ENCODE results near the gene IRAG1.
"Not testable (repeated sequence)": the region's sequence is repeated elsewhere in the genome, so short reads cannot be mapped to it uniquely, and the experiment has no call there.

IRAG1 gene

GRCh38 chr11:10701982-10702381 lies 8.4 kb upstream of the IRAG1 start:
- DNase-seq (ENCODE audit: low read depth in 3 of 3), result no peak

DNA sequence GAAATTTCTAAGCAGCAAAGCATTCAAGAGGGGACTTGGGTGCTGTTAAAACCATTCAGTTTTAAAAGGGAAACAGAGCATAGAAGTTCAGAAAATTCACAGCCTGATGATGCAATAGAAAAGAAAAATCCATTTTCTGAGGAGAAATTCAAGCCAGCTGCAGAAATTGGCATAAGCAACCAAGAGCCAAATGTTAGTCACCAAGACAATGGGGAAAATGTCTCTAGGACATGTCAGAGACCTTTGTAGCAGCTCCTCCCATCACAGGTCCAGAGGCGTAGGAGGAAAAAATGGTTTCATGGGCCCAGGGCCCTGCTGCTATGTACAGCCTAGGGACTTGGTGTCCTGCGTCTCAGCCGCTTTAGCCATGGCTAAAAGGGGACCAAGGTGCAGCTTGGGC lies 5.5 kb upstream of the IRAG1 start:
- DNase-seq (ENCODE audit: low read depth in 3 of 3), result no peak

GRCh38 chr11:10697323-10697620 lies 3.7 kb upstream of the IRAG1 start:
- DNase-seq (ENCODE audit: low read depth in 3 of 3), result no peak

DNA sequence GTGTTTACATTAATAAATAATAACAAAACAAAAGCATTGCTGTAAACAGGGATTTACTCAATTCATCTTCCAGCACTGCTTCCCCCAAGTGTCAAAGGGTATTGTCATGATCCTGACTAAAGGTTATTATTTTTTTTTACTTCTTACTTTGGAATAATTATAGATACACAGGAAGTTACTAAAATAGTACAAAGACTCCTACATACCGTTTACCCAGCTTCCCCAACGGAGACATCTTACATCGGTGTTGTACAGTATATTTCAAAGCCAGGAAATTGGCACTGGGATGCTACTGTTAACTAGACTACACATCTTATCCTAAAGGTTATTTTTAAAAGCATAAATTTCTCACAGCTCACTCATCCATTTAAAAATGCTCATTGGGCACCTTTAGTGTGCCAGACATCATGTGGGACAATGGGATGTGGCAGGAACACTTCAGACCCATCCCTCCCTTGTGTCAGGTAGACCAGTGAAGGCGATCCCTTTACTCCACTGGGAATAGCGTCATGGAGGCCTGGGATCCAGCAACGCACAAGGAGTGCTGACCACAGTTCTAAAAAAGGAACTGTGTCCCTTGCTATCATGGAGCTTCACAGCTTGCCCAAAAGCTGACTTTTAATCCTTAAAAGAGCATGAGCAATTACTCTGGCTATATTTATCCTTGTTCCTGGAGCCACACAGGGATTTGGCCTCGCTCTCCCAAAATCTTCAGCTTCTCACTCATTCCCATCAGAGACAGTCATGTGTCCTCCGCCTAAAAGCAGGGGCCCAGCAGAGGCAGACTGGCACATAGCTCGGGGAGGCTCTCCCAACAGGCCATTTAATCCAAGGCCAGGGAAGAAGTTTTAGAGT lies 3.1 kb upstream of the IRAG1 start:
- DNase-seq (ENCODE audit: low read depth in 3 of 3), result no peak

- no peak for DNase-seq (ENCODE audit: low read depth in 3 of 3)
These were observed 2.3 kb upstream of the IRAG1 start for GRCh38 chr11:10695833-10696232.

- no peak for DNase-seq (ENCODE audit: low read depth in 3 of 3)
These were observed 1.1 kb upstream of the IRAG1 start for GRCh38 chr11:10694486-10695239.

GRCh38 chr11:10692531-10693115 lies 932 bp downstream of the IRAG1 start:
- no peak for DNase-seq (ENCODE audit: low read depth in 3 of 3)

GRCh38 chr11:10688401-10688800 lies 5.2 kb downstream of the IRAG1 start:
- DNase-seq (ENCODE audit: low read depth in 3 of 3), result no peak

DNA sequence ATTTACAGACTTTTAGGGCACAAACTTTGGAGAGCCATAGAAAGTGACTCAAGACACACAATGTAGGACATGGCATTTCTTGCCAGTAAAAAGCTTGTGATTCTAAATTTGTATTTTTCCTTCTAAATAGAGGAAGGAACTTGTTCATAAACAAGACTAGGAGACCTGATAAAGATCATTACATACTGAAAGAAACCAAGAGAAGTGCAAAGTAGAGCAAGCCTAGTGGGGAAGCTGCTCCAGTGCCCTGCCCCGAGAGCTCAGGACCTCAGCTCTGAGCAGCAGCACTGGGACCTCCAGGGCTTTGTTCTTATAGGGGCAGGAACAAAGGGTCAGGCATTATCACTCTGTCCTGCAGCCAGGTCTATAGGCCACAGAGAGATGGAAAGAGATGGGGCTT lies 7.2 kb downstream of the IRAG1 start:
- no peak for DNase-seq (ENCODE audit: low read depth in 3 of 3)

DNA sequence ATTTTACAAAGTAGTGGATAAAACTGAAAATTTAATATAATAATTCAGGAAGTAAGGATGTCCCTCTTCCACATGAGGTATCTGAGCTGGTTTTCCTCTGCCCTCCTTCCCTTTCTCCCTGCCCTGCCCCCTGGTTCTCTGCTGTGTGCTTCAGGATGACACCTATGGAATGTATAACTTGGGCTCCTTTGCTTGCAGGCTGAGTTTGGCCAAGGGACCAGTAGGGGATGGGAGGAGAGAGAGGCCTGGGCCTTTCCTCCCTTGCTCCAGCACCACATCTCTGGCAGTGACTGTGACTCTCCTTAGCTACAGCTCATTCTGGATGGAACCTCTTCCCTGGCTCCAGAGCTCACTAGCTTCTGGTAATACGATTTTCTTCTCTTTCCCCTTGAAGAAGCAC lies 10.1 kb downstream of the IRAG1 start:
- no peak for DNase-seq (ENCODE audit: low read depth in 3 of 3)

DNA sequence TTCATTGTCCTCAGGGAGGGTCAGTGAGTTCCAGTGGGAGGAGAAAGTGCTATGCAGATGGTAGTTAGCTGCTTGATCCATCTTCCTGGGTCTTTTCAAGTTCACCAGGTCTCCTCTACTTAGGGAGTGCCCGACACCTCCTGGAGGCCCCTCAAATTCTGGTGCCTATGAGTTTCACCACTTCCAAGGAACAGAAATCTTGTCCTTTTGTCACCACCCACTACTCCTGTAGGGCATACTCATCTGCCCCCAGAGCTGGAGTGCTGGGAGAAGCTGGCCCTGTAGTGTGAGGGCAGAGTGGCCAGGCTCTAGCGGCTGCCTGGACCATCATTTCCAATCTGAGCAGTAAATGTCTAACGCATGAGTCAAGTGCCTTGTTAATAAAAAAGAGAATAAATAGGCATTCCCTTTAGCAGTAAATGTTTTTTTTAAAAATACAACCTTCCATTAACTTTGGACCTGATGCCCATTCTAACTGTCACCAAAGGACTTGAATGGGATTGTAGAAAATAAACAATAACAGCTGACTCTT lies 12.5 kb downstream of the IRAG1 start:
- DNase-seq (ENCODE audit: low read depth in 3 of 3), result no peak

GRCh38 chr11:10680279-10680678 lies 13.3 kb downstream of the IRAG1 start:
- DNase-seq (ENCODE audit: low read depth in 3 of 3), result not testable (repeated sequence)

DNA sequence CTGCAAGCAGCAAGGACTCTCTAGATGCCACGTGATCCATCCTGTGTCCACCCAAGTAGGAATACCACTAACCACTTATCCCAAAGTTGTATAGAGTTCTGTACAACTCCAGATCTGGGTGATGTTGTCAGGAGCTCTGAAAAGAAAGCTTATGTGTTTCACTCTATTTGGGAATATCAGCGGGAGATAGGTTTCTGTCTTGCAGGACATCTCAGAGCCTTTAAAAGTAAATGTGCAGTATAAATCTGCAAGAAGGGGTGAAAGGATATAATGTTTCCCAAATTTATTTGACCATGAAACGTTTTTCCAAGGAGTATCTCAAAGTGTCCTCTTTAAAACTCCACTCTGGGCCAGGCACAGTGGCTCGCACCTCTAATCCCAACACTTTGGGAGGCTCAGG lies 13.9 kb downstream of the IRAG1 start:
- DNase-seq (ENCODE audit: low read depth in 3 of 3), result no peak

DNA sequence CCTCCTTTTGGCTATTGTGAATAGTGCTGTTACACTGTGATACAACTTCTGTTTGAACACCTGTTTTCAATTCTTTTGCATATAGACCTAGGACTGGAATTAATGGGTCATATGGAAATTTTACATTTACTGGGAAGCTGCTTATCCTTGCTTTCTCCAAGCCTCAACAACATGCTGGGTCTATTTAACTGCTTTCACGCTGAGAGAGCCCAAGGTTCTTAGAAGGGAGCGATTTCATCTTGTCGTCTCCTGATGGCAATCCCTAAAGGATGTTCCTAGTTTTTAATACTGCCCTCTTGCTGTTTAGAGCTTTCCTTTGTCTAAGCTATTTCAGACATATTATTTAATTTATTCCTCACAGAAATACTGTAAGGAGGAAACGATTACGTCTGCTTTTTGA lies 15.5 kb downstream of the IRAG1 start:
- no peak for DNase-seq (ENCODE audit: low read depth in 3 of 3)

DNA sequence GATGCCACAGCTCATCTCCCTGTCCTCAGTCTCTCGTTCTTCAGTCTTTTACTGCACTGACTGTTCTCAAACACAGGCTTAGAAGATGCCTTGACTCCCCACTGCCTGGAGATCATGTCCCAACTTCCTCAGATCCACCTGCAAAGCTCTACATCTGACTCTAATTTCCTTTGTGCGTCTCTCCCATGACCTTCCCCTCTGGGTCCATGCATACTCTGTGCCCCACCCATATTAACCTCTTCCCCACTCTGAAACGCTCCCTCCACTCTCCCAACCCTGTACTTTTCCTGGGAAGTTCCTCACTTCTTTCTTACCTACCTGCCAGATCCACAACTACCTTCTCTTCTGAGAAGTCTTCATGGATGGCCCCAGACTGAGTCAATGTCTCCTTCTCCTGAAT lies 16.6 kb downstream of the IRAG1 start:
- no peak for DNase-seq (ENCODE audit: low read depth in 3 of 3)

GRCh38 chr11:10674911-10675440 lies 18.6 kb downstream of the IRAG1 start:
- no peak for DNase-seq (ENCODE audit: low read depth in 3 of 3)

DNA sequence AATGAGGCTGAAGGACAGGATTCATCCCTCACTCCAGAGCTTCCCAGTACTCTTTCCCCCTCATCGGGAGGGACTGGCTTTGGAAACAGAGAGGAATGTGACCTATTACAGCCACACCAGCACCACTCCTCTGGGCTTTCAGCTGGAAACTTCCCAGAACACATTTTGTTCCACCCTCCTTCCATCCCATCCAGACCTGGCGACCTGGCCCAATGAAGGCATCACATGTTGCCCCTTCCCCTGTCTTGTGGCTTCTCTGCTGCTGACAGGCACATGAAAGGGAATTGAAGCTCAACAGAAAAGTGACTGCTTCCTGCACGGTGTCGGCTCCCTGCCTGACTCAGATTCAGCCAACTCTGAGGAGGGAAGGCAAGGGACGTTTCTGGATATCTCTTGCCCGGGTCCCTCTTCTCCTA lies 19.1 kb downstream of the IRAG1 start:
- no peak for DNase-seq (ENCODE audit: low read depth in 3 of 3)

DNA sequence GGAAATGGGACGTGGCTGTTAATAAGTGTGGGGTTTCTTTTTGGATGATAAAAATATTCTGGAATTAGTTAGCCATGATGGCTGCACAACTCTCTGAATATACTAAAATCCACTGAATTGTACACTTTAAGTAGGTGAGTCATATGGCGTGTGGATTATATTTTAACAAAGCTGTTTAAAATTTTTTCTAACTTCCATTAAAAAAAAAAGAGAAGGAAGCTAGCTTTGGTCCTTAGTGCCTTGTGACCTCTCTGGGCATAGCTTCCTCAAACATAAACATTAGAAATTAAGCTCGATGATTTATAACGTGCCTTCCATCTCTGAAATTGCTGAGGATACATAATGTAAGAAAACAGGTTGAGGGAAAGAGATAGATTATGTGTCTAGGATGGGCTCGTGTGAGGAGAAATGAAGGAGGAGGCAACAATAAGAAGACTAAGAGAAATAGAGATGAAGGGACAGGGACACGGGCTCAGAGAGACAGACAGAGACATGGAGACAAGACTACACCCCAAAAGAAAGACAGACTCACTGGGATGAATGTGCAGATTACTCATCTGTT lies 20.0 kb downstream of the IRAG1 start:
- no peak for DNase-seq (ENCODE audit: low read depth in 3 of 3)

DNA sequence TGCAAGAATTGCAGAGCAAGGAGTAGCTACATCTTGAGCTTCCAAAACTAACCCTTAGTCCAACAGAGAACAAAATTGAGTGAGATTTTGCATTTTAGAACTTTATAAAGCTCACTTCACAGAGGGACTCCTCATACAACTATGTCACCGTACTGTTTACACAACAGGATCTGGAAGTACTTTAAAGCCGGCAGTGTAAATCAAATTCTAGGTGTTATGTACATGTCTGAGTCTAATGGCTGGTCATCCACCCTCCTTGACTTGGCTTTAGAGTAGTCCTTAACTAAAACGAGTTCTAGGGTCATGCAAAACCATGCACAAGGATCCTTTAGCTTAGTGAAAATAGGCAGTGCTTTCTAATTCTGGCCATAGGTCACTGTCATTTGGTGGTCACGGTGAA lies 23.5 kb downstream of the IRAG1 start:
- no peak for DNase-seq (ENCODE audit: low read depth in 3 of 3)

DNA sequence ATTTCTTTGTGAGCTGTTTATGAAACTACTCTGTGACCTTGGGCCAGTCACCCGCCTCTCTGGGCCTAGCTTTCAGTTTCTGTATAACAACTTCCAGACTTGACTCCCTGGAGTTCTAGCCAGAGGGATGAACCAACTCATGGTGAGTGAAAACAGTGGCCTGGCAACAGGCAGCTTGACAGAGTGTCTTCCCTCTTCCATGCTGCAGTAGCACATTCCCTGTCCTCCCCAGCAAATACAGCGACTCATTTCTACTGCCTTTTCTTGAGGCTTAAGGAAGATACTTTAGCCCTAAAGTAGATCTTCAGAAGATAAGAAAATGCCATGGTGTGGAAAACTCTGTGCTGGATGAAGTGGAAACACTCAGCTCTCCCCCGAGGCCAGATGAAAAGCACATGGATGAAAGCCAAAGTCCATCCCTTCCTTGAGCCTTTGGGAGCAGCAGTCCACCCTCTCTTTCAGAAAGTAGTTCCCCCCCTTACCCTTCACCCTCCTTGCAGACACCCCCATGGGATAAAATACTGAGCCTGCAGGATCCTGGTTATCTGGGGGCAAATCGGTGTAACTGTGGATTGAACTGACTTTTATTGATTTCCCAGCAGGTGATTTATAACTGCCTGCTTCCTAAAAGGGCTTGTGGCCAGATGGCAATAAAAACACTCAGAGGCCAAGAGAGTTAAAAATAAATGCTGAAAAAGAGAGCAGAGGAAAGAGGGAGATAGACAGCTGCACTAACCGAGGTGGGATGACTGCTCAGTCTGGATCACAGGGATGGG lies 24.1 kb downstream of the IRAG1 start:
- DNase-seq (ENCODE audit: low read depth in 3 of 3), result no peak

- no peak for DNase-seq (ENCODE audit: low read depth in 3 of 3)
These were observed 26.1 kb downstream of the IRAG1 start for GRCh38 chr11:10667521-10667885.

Measured in stimulated activated CD4-positive, alpha-beta T cell treated with anti-CD3 and anti-CD28 coated beads, TNF-alpha, amount 100 ng/mL, for 4 hours (primary cell).